Ammon's horn (tissue), 1 donor: ENCODE measurements around the gene ANKLE2.

Source experiments
- DNase-seq: peaks from one replicate; pipeline ENCODE4 v3.0.0-alpha.2; 2016; ENCODE audit warnings: low spot score

The ANKLE2 gene

GRCh38 chr12:132687211-132688164 is 74.1 kb downstream of the ANKLE2 start, which contains the start of the genes POLE and PXMP2:
TSS of gene POLE (minus strand) at chr12:132687342. CDS start at chr12:132687315, 27 bp downstream.
TSS of gene PXMP2 (plus strand) at chr12:132687587. CDS start at chr12:132687671, 84 bp downstream.
- peak; percentile 94 for DNase-seq

- no peak for DNase-seq
Measured at GRCh38 chr12:132686825-132687210, 74.8 kb downstream of the ANKLE2 start.

- DNase-seq, result no peak
Measured at GRCh38 chr12:132685400-132685799, 76.2 kb downstream of the ANKLE2 start.

GRCh38 chr12:132677492-132677891 is 84.1 kb downstream of the ANKLE2 start:
- no peak for DNase-seq

GRCh38 chr12:132675757-132676432 is 85.7 kb downstream of the ANKLE2 start:
- DNase-seq, result no peak
